HG03196 (cell line): ENCODE results near the gene PRKAG2.
"Not testable (repeated sequence)": the region's sequence is repeated elsewhere in the genome, so short reads cannot be mapped to it uniquely, and the experiment has no call there.

Source experiments
- ATAC-seq: cut with Tn5 transposase; IDR thresholded peaks from one replicate; pipeline ENCODE4 v1.9.1; 2021; ENCODE audit not compliant: unreplicated experiment

Gene PRKAG2

DNA sequence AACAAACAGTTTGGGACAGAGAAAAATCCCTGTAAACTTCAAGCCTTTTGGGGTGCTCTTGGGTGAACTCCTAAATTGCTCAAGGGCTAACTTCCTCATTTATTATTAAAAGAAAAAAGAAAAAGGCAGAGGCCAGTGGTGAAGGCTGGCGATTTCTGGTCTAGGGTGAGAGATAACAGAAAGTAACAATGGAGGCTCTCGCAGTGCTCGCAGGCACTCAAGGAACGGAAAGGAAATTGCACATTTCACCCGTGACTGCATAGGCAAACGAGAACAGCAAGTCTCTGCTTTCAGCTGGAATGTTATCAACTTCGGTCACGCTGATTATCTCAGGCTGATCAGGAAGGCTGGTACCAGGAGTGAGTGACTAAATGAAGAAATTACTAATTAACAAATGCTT, 70.7 kb downstream of the PRKAG2 start:
- no peak for ATAC-seq

GRCh38 chr7:151805191-151805590, 71.7 kb downstream of the PRKAG2 start:
- ATAC-seq: no peak

DNA sequence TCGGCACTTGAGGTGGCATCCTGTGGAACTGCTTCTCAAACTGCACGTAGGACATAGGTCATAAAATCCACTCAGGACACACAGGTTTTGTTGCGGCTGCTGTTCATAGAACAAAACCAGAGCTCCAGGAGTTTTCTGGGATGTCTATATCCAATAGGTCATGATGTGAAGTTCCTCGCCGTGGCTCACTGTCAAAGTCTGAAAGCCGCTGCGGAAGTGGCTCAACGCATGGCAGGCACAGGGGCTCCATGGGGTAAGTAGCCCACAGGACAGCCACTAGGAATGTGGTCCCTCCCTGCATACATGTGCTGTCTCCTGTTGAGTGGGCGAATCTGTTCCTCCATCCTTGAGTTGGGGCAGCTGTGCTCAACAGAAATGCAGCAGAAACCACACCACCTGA, 72.2 kb downstream of the PRKAG2 start:
- ATAC-seq: no peak

DNA sequence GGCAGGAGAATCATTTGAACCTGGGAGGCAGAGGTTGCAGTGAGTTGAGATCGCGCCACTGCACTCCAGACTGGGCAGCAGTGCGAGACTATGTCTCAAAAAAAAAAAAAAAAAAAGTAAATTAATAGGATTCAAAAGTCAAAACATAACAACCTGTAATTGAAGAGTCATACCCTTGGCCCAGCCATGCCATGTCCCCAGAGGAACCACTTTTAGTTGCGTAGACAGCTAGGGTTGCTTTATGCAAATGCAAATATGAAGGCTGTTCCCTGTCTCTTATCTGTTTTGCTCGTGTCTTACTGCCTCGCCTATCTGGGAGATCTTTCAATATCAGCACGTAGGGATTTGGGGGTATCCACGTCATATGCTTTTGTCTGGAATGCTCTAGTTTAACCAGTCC, 73.1 kb downstream of the PRKAG2 start:
- ATAC-seq: no peak

GRCh38 chr7:151802469-151802846, 74.5 kb downstream of the PRKAG2 start:
- ATAC-seq: no peak

DNA sequence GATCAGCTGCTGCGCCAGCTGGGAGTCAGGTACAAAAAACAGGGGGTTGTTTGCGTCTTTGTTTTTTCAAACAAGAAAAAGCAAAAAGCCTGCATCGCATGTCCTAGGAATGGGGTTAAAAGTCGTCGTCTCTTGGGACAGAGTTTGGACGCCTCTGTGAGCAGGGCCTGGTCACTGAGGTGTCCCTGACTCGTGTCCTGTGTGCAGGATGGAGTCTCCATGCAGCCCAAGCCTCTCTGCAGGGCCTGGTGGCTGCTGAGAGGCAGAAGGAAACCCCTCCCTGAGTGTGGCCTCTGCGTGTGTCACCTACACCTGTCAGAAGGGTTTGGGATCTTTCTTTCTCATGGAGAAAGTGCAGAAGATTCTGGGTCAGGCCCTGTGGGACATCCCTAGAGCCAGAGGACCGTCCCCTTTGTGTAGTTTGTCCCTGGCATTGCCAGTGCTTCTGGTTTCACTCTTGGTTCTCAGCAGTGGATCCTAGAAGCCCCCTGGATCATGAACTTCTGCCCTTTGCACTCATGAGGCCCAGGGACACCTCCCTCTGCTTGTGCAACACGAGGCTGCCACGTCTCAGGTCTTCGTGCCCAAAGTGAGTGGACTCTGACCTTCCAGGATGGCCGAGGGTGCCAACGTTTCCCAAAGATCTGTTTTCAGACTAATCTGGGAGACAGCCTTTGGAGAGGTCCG, 75.0 kb downstream of the PRKAG2 start:
- ATAC-seq: no peak

GRCh38 chr7:151801291-151801690, 75.6 kb downstream of the PRKAG2 start:
- ATAC-seq: no peak

- ATAC-seq: no peak
Measured at GRCh38 chr7:151800861-151801260, 76.1 kb downstream of the PRKAG2 start.

GRCh38 chr7:151800391-151800790, 76.5 kb downstream of the PRKAG2 start:
- no peak for ATAC-seq

GRCh38 chr7:151799506-151799905, 77.4 kb downstream of the PRKAG2 start:
- no peak for ATAC-seq

DNA sequence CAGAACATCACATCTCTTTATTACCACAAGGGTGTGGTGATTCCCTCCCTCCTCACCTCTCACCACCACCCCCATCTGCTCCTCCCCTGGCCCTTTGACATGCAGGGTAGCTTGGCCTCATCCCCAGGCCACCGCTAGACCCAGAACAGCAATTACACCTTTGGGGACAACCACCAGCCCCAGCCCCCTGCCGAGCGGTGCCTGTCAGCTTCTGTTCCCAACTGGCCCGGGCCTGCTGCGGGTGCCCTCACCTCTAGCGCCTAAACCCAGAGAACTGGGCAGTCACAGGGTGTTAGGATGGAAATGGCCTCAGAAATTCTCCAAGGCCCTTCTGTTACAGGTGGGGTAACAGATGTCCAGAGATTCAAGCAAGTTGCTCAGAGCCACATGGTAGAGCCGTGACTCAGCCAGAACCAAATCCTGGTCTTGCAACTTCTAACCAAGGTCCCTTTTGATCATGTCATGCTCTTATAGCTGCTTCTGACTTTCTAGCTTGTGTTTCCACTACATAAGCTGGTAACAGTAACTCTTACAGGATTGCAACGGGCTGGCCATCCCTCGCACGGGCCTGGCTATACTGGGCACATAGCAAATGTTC, 78.0 kb downstream of the PRKAG2 start:
- ATAC-seq: no peak

DNA sequence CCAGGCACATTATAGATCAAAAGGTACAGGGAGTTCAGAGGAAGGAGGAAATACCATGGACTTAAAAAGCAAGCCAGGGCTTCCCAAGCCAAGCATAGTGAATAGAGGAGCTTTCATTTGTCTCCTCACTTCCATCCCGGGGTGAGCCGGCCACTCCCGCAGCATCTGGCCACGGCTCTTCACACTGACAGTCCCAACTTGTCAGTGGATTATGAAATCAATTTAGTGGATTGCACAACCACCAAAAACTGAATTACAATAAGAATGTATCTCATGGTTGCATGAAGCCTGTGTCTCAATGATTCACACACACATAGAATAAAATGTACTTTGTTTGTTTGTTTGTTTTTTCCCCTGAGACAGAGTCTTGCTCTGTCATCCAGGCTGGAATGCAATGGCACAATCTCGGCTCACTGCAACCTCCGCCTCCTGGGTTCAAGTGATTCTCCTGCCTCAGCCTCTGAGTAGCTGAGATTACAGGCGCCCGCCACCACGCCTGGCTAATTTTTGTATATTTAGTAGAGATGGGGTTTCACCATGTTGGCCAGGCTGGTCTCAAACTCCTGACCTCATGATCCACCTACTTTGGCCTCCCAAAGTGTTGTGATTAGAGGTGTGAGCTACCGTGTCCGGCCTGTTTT, 79.1 kb downstream of the PRKAG2 start:
- not testable (repeated sequence) for ATAC-seq

DNA sequence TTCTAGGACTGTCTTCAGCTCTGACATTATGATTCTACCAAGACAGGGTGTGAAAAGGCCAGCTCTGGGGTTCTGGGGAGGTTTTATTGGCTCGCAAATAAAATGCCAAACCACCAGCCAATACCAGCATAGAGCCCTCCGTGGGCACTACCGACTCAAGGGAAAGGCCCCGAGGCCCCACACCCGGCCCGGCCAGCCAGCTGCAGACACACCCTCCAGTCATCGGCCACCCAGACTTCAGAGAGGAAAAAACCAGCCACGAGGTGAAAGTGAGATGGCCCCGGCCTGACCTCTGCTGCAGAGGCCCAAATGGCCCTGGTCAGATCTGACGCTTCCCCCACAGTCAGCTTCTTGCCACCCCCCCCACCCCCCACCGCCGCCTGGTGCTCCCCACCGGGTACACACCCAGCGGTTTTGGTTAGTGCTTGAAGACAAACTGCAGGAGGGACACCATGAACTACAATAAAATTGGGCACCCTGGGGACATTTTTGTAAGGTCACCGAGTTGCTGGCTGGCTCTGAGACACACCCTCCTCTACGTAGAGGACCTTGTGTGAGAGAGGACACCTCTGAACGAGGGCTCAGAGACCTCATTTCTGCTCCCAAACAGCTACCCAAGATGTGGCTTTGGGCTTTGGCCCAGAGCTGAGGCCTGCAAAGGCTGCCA, 79.9 kb downstream of the PRKAG2 start:
- no peak for ATAC-seq

- ATAC-seq: no peak
Measured at GRCh38 chr7:151796091-151796870, 80.6 kb downstream of the PRKAG2 start.

DNA sequence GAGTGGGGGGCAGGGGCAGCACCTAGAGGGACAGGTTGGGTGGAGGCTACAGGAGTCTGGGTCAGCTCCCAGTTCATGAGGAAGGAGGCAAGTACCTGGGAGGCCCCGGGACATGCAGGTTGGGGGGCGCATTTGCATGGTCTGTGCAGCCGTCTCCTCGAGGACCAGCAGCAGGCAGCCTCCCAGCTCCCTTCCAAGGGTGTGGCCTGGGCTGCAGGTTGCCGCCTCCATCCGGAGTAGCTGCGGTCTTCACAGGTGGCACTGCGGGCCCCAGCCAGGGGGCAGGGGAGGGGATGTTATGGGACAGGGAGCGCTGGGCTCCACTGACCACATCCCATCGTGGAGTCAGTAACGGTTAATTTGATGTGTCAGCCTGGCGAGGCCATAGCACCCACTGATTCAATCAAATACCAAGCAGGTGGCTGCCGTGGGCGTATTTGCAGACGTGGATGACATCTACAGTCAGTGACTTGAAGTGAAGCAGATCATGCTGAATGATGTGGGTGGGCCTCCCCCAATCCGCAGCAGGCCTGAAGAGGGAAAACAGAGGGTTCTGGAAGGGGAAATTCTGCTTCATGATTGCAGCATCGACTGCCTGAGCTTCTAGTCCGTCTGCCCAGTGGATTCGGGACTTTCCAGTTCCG, 81.6 kb downstream of the PRKAG2 start:
- ATAC-seq: no peak

GRCh38 chr7:151794508-151795167, 82.3 kb downstream of the PRKAG2 start:
- no peak for ATAC-seq

GRCh38 chr7:151793991-151794507, 82.9 kb downstream of the PRKAG2 start:
- ATAC-seq: no peak

DNA sequence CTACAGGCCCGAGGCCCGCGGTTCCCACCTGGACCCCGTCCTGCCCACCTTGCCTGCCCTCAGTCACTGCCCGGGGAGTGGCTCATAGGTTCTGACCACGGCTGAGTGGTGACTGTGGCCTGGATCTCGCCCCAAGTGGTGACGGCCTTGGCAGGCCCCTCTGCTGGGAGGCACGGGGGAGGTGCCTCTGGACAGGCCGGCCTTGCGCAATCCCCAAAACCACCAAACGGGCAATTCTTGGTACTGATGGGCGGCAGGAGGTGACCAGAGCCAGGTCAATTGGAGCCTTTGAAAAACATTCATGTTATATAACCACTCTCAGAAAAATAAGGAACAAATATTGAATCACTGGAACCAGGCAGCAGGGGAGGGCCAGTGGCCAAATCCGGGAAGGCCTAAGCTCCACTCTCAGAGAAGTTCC, 83.4 kb downstream of the PRKAG2 start:
- no peak for ATAC-seq

DNA sequence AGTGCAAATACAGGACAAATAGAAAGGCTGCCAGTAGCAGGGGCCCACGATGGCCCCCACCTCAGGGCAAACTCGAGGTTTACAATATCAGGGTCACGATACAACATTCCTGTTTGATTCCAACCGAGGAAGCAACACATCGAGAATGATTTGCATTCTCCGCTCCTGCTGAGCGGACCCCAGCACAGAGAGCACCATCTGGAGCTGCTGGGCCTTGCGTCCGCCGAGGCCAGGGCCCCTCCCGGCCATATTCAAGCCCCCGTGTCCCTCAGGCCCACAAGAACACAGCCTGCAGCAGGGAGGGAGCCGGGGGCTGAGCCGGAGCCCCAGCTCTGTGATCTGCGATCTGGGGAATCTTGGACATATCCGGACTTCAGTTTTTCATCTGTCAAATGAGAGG, 84.3 kb downstream of the PRKAG2 start:
- no peak for ATAC-seq

DNA sequence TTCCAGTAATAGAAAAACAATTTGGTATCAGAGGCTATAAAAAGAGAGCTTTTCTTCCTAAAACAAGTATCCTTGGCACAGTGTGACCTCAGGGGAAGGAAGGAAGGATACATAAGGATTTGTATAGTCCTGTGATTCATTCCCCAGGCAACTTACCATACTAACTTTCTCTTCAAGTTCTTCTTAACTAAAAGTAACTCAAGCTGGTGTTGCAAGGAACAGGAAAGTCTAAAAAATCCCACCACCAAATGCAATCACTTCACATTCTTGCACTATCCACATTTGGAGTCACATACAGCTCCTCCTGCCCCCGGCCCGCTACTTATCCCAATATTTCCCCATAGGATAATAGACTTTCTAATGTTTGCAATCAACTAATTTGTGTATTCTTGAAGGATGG, 84.8 kb downstream of the PRKAG2 start:
- ATAC-seq: no peak
